ENCODE results near the gene COL18A1. TPM values are rescaled to one million over a fixed set of nuclear protein-coding genes. Genes with fewer than 3 reads are reported as not detected.

The COL18A1 gene
- total and polyA plus RNA-seq, 2 donors (not counting 1 experiment from before 2014, with no cell fraction given) = 15.6 to 24.7 TPM

DNA sequence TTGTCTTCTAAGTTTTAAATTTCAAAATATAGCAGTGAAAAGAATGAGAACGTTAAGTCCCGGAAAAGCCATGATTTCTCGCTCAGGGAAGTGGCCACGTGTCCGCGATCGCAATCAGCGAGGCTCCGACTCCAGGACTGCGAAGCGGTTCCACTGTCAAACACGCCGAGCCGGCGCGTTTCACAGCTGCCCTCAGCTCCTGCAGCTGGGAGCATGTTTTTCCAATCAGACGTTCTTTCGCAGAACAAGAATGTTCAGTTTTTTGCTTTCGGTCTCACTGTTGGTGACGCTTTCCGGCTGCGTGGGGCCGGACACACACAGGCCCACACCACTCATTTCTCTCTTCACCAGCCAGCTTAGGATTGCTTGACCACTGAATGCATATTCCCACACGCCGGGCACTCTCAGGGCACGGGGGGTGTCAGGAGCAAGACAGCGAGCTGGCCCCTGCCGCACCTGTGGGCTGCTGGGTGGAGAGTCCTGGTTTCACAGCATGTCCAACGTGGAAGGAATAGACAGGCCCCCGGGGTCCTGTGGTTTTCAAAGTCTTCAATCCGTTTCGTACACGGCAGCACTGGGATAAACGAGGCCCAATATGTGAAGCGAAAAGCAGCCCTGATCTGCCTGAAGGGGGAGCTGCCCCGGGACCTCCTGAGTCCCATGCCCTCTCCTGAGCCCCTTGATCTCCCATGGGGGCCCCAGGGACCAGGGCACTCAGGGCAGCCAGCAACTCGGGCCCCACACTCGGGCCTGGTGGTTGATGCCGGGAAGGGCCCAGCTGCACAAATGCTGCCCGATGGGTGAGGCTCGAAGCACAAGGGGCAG is 47.3 kb upstream of the COL18A1 start:
- WGBS (ENCODE audit: insufficient coverage) = 80% methylated on average over 38 of the region's 41 CpGs
- H3K4me1 ChIP-seq (ENCODE audit: control insufficient read depth in 2 of 2, insufficient read depth in 2 of 2, low read length in 2 of 2) = no peaks in the 10 kb centered on the region
- CTCF ChIA-PET = no interaction called here
- Mint-ChIP-seq H3K27me3 (peaks cover 15% of the 10 kb centered on the region), H3K4me3 (no peak overlapping the region), H3K9me3 (ENCODE audit: insufficient read depth) (no peaks in the 10 kb centered on the region), H3K27ac (no peak overlapping the region), H3K4me1 (peaks cover 2% of the 10 kb centered on the region)
- no peak overlapping the region for H3K4me2 ChIP-seq (replicated peaks; ENCODE audit: low read depth, low read length, poor library complexity, severe bottlenecking)
- POLR2A ChIA-PET = no interaction called here
- no peak overlapping the region for H3K27ac ChIP-seq (ENCODE audit: low read length in 2 of 2)
- intact Hi-C loops (cut with micrococcal nuclease) = no loop called here
- H3K27me3 ChIP-seq (replicated peaks in 1 of 4; ENCODE audit: control extremely low read depth in 1 of 4, control insufficient read depth in 3 of 4, insufficient read depth in 4 of 4, low read length in 3 of 4) = peaks cover 0 to 5% (median 0%) of the 10 kb centered on the region in 4 experiments
- no peaks in the 10 kb centered on the region for H4K20me1 ChIP-seq (ENCODE audit: control insufficient read depth, insufficient read depth, low read length, poor library complexity, severe bottlenecking)
- TF ChIP-seq EZH2 (IDR thresholded peaks at IDR 0.05; ENCODE audit: borderline replicate concordance, insufficient read depth, low read depth, low read length, poor library complexity, severe bottlenecking) = no peak
- TF ChIP-seq, protein P1, sequence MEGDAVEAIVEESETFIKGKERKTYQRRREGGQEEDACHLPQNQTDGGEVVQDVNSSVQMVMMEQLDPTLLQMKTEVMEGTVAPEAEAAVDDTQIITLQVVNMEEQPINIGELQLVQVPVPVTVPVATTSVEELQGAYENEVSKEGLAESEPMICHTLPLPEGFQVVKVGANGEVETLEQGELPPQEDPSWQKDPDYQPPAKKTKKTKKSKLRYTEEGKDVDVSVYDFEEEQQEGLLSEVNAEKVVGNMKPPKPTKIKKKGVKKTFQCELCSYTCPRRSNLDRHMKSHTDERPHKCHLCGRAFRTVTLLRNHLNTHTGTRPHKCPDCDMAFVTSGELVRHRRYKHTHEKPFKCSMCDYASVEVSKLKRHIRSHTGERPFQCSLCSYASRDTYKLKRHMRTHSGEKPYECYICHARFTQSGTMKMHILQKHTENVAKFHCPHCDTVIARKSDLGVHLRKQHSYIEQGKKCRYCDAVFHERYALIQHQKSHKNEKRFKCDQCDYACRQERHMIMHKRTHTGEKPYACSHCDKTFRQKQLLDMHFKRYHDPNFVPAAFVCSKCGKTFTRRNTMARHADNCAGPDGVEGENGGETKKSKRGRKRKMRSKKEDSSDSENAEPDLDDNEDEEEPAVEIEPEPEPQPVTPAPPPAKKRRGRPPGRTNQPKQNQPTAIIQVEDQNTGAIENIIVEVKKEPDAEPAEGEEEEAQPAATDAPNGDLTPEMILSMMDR (IDR thresholded peaks at IDR 0.05) = no peak
- H3K79me2 ChIP-seq (ENCODE audit: control insufficient read depth, insufficient read depth, low read length) = no peaks in the 10 kb centered on the region
- H3K4me3 ChIP-seq (ENCODE audit: control extremely low read depth in 1 of 5, extremely low read depth in 1 of 5, insufficient read depth in 1 of 5, low read depth in 2 of 5, low read length in 4 of 5) = no peak overlapping the region
- H3K9me3 ChIP-seq (ENCODE audit: control extremely low read depth in 1 of 3, control insufficient read depth in 2 of 3, insufficient read depth in 1 of 3, low read length in 2 of 3) = no peaks in the 10 kb centered on the region
- H2AFZ ChIP-seq (ENCODE audit: insufficient read depth, low read depth, low read length, poor library complexity, severe bottlenecking) = no peak overlapping the region
- no peaks in the 10 kb centered on the region for H3K36me3 ChIP-seq (replicated peaks in 1 of 2; ENCODE audit: control extremely low read depth in 1 of 2, control insufficient read depth in 1 of 2, extremely low read depth in 1 of 2, insufficient read depth in 2 of 2, low read length in 1 of 2)
- DNase-seq (no peak), ATAC-seq (ENCODE audit: low read depth) (no peak)
- no peak overlapping the region for H3K9ac ChIP-seq (ENCODE audit: low read length)

DNA sequence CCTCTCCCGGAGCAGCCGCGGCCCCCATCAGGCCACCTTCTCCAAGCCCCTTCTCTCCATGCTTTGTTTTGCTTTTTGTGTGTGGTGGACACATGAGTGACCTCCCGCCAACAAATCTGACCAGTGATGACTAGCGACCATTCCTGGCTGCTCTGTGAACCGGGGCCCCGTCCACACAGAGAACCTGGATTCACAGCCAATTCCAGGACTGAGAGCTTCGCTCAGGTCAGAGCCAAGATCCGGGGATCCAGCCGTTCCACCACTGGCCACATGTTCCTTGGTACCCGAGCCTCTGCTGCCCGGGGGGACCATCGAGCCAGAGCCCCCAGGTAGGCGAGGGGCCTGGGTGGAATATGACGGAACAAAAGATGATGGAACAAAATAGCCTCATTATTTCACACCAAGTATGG is 46.7 kb upstream of the COL18A1 start:
- H3K4me1 ChIP-seq (ENCODE audit: control insufficient read depth in 2 of 2, insufficient read depth in 2 of 2, low read length in 2 of 2) = no peaks in the 10 kb centered on the region
- H3K27ac ChIP-seq (ENCODE audit: low read length in 2 of 2) = no peak overlapping the region
- H4K20me1 ChIP-seq (ENCODE audit: control insufficient read depth, insufficient read depth, low read length, poor library complexity, severe bottlenecking) = no peaks in the 10 kb centered on the region
- ATAC-seq (ENCODE audit: low read depth) (no peak), DNase-seq (no peak)
- ChIA-PET CTCF (no interaction called here), POLR2A (no interaction called here)
- H3K4me1 Mint-ChIP-seq = peaks cover 2% of the 10 kb centered on the region
- no peak overlapping the region for H3K4me3 ChIP-seq (ENCODE audit: control extremely low read depth in 1 of 5, extremely low read depth in 1 of 5, insufficient read depth in 1 of 5, low read depth in 2 of 5, low read length in 4 of 5)
- 89% methylated on average over 12 of the region's 15 CpGs for WGBS (ENCODE audit: insufficient coverage)
- no peaks in the 10 kb centered on the region for H3K79me2 ChIP-seq (ENCODE audit: control insufficient read depth, insufficient read depth, low read length)
- no peak overlapping the region for H3K27ac Mint-ChIP-seq
- H3K27me3 Mint-ChIP-seq = peaks cover 15% of the 10 kb centered on the region
- H2AFZ ChIP-seq (ENCODE audit: insufficient read depth, low read depth, low read length, poor library complexity, severe bottlenecking) = no peak overlapping the region
- no peak overlapping the region for H3K9ac ChIP-seq (ENCODE audit: low read length)
- intact Hi-C loops (cut with micrococcal nuclease) = no loop called here
- H3K4me3 Mint-ChIP-seq = no peak overlapping the region
- H3K27me3 ChIP-seq (replicated peaks in 1 of 4; ENCODE audit: control extremely low read depth in 1 of 4, control insufficient read depth in 3 of 4, insufficient read depth in 4 of 4, low read length in 3 of 4) = peaks cover 0 to 5% (median 0%) of the 10 kb centered on the region in 4 experiments
- H3K9me3 ChIP-seq (ENCODE audit: control extremely low read depth in 1 of 3, control insufficient read depth in 2 of 3, insufficient read depth in 1 of 3, low read length in 2 of 3) = no peaks in the 10 kb centered on the region
- TF ChIP-seq EZH2 (IDR thresholded peaks at IDR 0.05; ENCODE audit: borderline replicate concordance, insufficient read depth, low read depth, low read length, poor library complexity, severe bottlenecking) = no peak
- TF ChIP-seq, protein P1 (IDR thresholded peaks at IDR 0.05) = no peak
- no peaks in the 10 kb centered on the region for H3K36me3 ChIP-seq (replicated peaks in 1 of 2; ENCODE audit: control extremely low read depth in 1 of 2, control insufficient read depth in 1 of 2, extremely low read depth in 1 of 2, insufficient read depth in 2 of 2, low read length in 1 of 2)
- H3K4me2 ChIP-seq (replicated peaks; ENCODE audit: low read depth, low read length, poor library complexity, severe bottlenecking) = no peak overlapping the region
- no peaks in the 10 kb centered on the region for H3K9me3 Mint-ChIP-seq (ENCODE audit: insufficient read depth)
